ENCODE measurements around the gene C3orf20. TPM values are rescaled to one million over a fixed set of nuclear protein-coding genes. Genes with fewer than 3 reads are reported as not detected.
"Not testable (repeated sequence)": the region's sequence is repeated elsewhere in the genome, so short reads cannot be mapped to it uniquely, and the experiment has no call there.

Gene C3orf20
- total RNA-seq, 4 donors from 2014 or later = not detected

DNA sequence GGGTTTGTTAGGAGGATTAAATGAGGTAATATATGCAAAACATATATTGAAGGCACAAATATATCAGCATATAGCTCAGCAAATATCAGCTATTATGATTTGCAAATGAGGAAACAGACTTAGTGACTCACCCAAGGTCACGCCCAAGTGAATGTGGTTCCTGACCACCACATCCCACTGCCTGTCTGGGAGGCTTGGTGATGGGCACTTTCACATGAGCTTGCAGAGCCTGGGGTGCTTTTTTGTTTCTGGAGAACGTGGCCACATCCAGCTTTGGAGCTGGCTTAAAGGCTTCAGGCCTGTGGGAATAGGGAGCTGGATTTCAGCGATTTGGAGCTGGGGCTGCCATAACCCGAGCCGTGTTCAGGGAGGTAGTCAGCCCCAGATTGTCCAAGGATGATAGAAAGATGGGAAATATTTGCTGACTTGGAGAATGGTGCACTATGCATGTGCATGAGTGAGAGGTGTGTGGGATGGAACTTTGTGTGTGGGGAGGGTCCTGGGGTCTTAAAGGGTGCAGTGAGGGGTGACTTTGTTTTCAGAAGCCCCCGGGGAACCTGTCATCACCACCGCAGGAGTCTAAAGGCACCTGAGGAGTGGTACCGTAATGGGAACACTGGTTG lies 131.8 kb downstream of the C3orf20 start:
- Histone ChIP-seq H3K27me3 (peaks cover 0 to 72% (median 8%) of the 10 kb centered on the region in 4 donors), H3K4me1 (peaks cover 0 to 57% (median 6%) of the 10 kb centered on the region in 3 donors), H3K9me3 (no peaks in the 10 kb centered on the region), H3K4me3 (no peak overlapping the region), H3K36me3 (no peaks in the 10 kb centered on the region), H3K27ac (peak overlapping the region in 2 of 4 donors; percentile 11 to 29)
- 56 to 68% methylated on average over 6 to 7 of the region's 8 CpGs for WGBS, 2 donors
- no peak for TF ChIP-seq POLR2A (IDR thresholded peaks at IDR 0.05)
- TF ChIP-seq, protein P1, sequence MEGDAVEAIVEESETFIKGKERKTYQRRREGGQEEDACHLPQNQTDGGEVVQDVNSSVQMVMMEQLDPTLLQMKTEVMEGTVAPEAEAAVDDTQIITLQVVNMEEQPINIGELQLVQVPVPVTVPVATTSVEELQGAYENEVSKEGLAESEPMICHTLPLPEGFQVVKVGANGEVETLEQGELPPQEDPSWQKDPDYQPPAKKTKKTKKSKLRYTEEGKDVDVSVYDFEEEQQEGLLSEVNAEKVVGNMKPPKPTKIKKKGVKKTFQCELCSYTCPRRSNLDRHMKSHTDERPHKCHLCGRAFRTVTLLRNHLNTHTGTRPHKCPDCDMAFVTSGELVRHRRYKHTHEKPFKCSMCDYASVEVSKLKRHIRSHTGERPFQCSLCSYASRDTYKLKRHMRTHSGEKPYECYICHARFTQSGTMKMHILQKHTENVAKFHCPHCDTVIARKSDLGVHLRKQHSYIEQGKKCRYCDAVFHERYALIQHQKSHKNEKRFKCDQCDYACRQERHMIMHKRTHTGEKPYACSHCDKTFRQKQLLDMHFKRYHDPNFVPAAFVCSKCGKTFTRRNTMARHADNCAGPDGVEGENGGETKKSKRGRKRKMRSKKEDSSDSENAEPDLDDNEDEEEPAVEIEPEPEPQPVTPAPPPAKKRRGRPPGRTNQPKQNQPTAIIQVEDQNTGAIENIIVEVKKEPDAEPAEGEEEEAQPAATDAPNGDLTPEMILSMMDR (IDR thresholded peaks at IDR 0.05) = no peak
- intact Hi-C loops (cut with DNase I) = no loop called here
- no peak for DNase-seq

DNA sequence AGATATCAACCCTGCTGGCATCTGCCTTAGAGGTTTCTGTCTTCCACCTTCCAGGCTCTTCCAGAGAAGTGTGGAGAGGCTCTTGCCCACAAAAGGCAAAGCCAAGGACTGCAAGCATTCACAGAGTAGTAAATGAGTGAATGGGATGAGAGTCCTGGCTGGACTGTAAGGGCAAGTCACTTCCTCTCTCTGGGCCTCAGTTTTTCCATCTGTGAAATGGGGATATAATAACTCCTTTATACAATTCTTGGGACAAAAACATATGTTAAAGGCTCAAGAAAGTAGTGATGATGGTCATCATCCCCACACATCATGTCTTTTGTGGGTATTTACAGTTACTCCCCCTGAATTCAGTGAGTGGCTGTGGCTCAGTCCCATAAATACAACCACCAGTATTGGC lies 133.1 kb downstream of the C3orf20 start:
- Histone ChIP-seq H3K4me1 (peaks cover 0 to 62% (median 4%) of the 10 kb centered on the region in 3 donors), H3K36me3 (no peaks in the 10 kb centered on the region), H3K27me3 (peaks cover 0 to 85% (median 8%) of the 10 kb centered on the region in 4 donors), H3K9me3 (no peaks in the 10 kb centered on the region), H3K27ac (no peak overlapping the region), H3K4me3 (no peak overlapping the region)
- intact Hi-C loops (cut with DNase I) = no loop called here
- TF ChIP-seq POLR2A (IDR thresholded peaks at IDR 0.05) = no peak
- TF ChIP-seq, protein P1 (IDR thresholded peaks at IDR 0.05) = no peak
- DNase-seq = no peak

DNA sequence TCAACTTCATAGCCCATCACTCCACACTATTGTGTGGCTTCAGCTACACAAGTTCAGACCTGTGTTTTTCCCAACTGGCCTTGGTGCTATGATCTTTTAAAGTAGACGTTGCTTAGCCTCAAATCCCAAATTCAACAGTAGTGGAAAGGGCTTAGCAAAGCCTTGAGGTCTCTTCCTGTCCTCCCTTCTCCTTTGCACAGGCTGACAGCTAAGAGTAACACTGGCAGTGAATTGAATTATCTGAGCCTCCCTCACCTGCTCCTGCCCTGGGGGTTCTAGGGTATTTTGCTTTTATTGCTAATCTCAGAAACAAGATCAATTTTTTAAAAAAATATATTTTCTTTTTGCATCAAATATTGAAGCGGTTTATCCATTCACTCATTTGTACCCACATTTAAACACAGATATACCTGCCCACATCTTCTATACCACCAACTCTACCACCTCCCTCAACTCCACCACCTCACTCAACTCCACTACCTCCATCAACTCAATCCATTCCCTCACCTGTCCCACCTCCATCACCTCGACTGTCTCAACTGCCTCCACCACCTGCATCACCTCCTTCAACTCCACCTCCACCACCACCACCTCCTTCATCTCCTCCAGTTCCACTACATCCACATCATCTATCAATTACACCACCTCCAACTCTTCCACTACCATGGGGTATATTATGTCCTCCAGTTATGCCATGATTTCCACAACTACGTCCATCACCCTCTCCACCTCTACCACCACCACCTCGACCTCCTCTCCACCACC lies 133.7 kb downstream of the C3orf20 start:
- no peak overlapping the region for H3K4me3 ChIP-seq
- no peaks in the 10 kb centered on the region for H3K9me3 ChIP-seq
- no peak overlapping the region for H3K27ac ChIP-seq
- 73 to 75% methylated on average over 5 of the region's 5 CpGs for WGBS, 2 donors
- peaks cover 0 to 62% (median 0%) of the 10 kb centered on the region in 3 donors for H3K4me1 ChIP-seq
- DNase-seq = no peak
- intact Hi-C loops (cut with DNase I) = no loop called here
- H3K27me3 ChIP-seq = peaks cover 0 to 88% (median 8%) of the 10 kb centered on the region in 4 donors
- H3K36me3 ChIP-seq = no peaks in the 10 kb centered on the region
- no peak for TF ChIP-seq POLR2A (IDR thresholded peaks at IDR 0.05)
- TF ChIP-seq, protein P1 (IDR thresholded peaks at IDR 0.05) = no peak

DNA sequence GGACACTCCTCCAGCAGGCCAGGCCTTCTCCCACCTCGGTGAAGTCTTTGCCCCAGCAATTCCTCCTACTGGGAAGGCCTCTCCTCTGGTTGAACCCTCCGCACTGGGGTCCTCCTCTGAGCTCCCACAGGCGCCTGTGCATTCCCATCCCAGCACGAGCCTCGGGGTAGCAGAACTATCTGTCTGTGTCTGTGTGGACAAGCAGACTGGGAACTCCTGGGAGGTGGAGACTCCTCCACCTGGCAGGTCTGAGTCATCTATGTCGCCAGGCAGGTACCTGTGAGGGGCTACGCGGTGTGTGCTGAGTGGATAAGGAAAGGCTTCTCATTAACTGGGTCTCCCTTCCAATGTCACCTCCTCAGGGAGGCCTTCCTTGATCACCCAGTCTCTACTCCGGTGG lies 134.7 kb downstream of the C3orf20 start:
- intact Hi-C loops (cut with DNase I); H3K9me3 ChIP-seq; DNase-seq; H3K36me3 ChIP-seq: not testable (repeated sequence)
- Histone ChIP-seq H3K27me3 (peaks cover 0 to 91% (median 8%) of the 10 kb centered on the region in 4 donors), H3K4me3 (peak overlapping the region in 3 of 4 donors; percentile 28 to 74 (median 58)), H3K27ac (peak overlapping the region; percentile 30 to 88 (median 72)), H3K4me1 (peaks cover 0 to 62% (median 7%) of the 10 kb centered on the region in 3 donors)
- WGBS, 2 donors = 41 to 53% methylated on average over 2 to 3 of the region's 9 CpGs

GRCh38 chr3:14810070-14810791 lies 135.3 kb downstream of the C3orf20 start:
- DNase-seq = no peak
- intact Hi-C loops (cut with DNase I) = no loop called here
- peak overlapping the region; percentile 62 to 88 (median 76) for H3K27ac ChIP-seq
- TF ChIP-seq, protein P1 (IDR thresholded peaks at IDR 0.05) = no peak
- TF ChIP-seq POLR2A (IDR thresholded peaks at IDR 0.05) = no peak
- 3 to 18% methylated on average over 6 to 11 of the region's 85 CpGs for WGBS, 2 donors
- no peaks in the 10 kb centered on the region for H3K36me3 ChIP-seq
- H3K4me3 ChIP-seq = peak overlapping the region; percentile 20 to 74 (median 54)
- H3K4me1 ChIP-seq = peaks cover 0 to 57% (median 7%) of the 10 kb centered on the region in 3 donors
- H3K9me3 ChIP-seq = no peaks in the 10 kb centered on the region
- H3K27me3 ChIP-seq = peaks cover 0 to 89% (median 8%) of the 10 kb centered on the region in 4 donors

All from esophagus squamous epithelium (tissue), 5 donors.